ENCODE results near the gene ZNF778. TPM values are rescaled to one million over a fixed set of nuclear protein-coding genes. Genes with fewer than 3 reads are reported as not detected.
"Not testable (repeated sequence)": the region's sequence is repeated elsewhere in the genome, so short reads cannot be mapped to it uniquely, and the experiment has no call there.

ZNF778 gene
- total RNA-seq, 1 experiment from 2014 or later: 16.4 TPM

GRCh38 chr16:89186593-89187031 lies 30.9 kb upstream of the ZNF778 start:
- H3K18ac ChIP-seq (ENCODE audit: insufficient read length, low read depth, low read length); H2BK120ac ChIP-seq (ENCODE audit: low read depth, low read length, poor library complexity, severe bottlenecking); H3K23me2 ChIP-seq (ENCODE audit: insufficient read length, low read depth, low read length, poor library complexity, severe bottlenecking); H3T11ph ChIP-seq (ENCODE audit: low read length); H2BK20ac ChIP-seq (ENCODE audit: low read depth, low read length, poor library complexity, severe bottlenecking); H2AFZ ChIP-seq (ENCODE audit: low read length); H4K91ac ChIP-seq (ENCODE audit: insufficient read length, low read depth, low read length); H3K9me3 ChIP-seq (ENCODE audit: control insufficient read depth, low read depth, low read length); H3K9me3 Mint-ChIP-seq; H2BK12ac ChIP-seq (ENCODE audit: insufficient read length, low read depth, low read length); H3K9ac ChIP-seq (ENCODE audit: extremely low read depth, insufficient read length, low read length); H3K4me3 Mint-ChIP-seq; H2BK15ac ChIP-seq (ENCODE audit: low read depth, low read length); H3K4me1 ChIP-seq (ENCODE audit: insufficient read depth, low read length); H3K23ac ChIP-seq (ENCODE audit: insufficient read length, low read depth, low read length); H3K27me3 ChIP-seq (ENCODE audit: insufficient read depth, low read length); H3K79me1 ChIP-seq (ENCODE audit: insufficient read depth, low read depth, low read length, poor library complexity, severe bottlenecking); H2BK5ac ChIP-seq (ENCODE audit: insufficient read length, low read length); H3K4me2 ChIP-seq (ENCODE audit: insufficient read depth, insufficient read length, low read length); H2AK5ac ChIP-seq (ENCODE audit: insufficient read length, low read length); H3K36me3 Mint-ChIP-seq (ENCODE audit: insufficient read depth in 1 of 3, low read depth in 3 of 3); H3K56ac ChIP-seq (ENCODE audit: insufficient read length, low read depth, low read length); DNase-seq; H3K4me1 Mint-ChIP-seq; H3K4ac ChIP-seq (ENCODE audit: low read depth, low read length); H3K27ac ChIP-seq (ENCODE audit: insufficient read length, low read depth, low read length); H4K8ac ChIP-seq (replicated peaks; ENCODE audit: insufficient read length, low read depth, low read length); H3K27ac Mint-ChIP-seq; H4K20me1 ChIP-seq (ENCODE audit: control insufficient read depth, insufficient read depth, insufficient read length); H3K79me2 ChIP-seq (ENCODE audit: insufficient read depth, low read length); H4K5ac ChIP-seq (ENCODE audit: insufficient read length, low read depth, low read length); H3K14ac ChIP-seq (ENCODE audit: insufficient read depth, low read length): not testable (repeated sequence)
- WGBS (ENCODE audit: extremely low coverage, insufficient read length, low lambda C conversion rate): no CpG with 5 or more reads among the region's 20 CpGs
- H3K27me3 Mint-ChIP-seq (ENCODE audit: low read depth): peaks cover 37% of the 10 kb centered on the region
